GM12874 (cell line): Measurements from ENCODE around the gene FHOD3.
A peak's percentile ranks its signal among the peaks of the same experiment; 100 is the strongest.

ENCODE experiments used
- CTCF ChIP-seq: IDR thresholded peaks from 2 replicates; pipeline ENCODE4 v1.5.1; 2011; ENCODE audit warnings: low read depth, mild to moderate bottlenecking, control low read depth, low read length, moderate library complexity; ENCODE audit not compliant: insufficient read depth

Gene FHOD3

DNA sequence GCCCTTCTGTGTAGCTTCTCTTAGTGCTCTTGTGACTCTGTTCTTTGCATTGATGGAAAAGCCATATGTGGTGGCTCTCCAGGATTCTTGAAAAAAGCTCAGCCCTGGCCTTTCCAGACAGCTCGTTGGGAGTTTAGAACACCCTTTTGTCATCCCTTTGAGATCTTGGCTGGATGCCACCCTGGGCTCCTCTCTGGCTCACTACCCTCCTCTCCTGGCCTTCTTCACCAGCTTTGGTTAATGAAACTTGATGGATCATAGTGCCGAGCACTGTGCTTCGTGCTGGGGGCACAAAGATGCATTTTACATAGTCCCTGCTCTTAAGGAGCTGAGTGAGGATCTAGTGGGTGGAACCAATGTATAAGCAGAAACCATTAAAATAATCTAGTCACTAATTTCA lies 15.6 kb upstream of the FHOD3 start:
- TF ChIP-seq CTCF = no peak

GRCh38 chr18:36283448-36283847 lies 14.1 kb upstream of the FHOD3 start:
- TF ChIP-seq CTCF = no peak

DNA sequence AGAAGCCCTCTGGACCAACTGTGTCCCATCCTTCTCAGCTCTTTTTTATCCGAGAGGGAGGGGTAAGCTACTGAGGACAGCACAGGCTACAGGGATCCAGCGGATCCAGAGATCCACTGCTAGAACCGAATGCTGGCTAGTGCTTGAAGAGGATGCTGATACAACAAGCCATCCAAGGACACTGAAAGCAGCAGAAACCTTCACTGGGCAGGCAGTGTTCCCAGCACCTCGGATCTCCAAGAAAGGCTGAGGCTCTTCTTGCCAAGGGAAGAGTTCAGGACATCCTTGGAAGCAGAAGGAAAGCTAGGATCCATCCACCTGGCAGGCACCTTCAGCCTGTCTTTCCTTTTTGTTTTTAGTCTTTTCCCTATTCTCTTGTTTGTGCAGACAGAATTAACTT lies 13.2 kb upstream of the FHOD3 start:
- no peak for TF ChIP-seq CTCF

DNA sequence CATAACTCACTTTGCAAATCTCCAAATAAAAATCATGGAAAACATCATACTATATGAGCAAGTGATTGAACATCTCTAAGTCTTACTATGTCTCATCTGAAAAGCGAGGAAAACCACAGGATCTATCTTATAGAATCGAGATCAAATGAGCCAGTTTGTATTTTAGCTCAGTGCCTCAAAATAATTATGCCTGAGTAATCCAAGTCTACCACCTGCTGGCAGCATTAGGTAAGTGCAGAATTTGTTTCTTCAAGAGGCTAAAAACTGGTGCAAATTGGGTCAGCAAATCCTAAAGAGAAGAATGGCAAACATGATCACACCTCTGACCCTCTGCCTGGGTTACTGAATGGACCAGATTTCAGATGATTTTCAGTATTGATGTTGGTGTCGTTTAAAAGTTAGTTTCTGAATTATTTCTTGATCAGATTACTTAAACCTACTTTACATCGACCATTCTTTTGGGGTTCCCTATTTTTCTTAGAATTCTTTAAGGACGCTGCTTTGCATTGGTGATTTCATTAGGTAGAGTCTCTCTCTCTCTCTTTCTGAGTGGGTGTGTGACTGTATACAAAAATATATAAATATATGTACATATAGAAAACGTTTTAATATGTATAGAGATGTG lies 12.7 kb upstream of the FHOD3 start:
- TF ChIP-seq CTCF = peak; percentile 68

GRCh38 chr18:36287653-36288052 lies 9.9 kb upstream of the FHOD3 start:
- no peak for TF ChIP-seq CTCF

DNA sequence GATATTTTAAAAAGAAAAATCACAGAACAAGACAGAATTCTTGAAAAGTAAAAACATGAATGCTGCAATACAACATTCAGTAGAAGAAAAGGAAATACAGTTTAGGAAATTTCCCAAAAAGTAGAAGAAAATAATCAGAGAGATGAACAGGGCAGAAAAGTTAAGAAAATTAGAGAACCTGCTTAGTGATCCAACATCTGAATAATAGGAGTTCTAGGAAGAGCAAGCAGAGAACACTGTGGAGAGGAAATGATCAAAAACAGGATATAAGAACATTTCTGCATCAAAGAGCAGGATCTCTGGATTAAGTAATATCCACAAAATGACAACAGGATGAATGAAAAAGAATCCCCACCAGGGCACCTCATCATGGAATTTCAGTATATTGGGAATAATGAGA lies 8.8 kb upstream of the FHOD3 start:
- no peak for TF ChIP-seq CTCF

- no peak for TF ChIP-seq CTCF
Measured at GRCh38 chr18:36294031-36294430, 3.5 kb upstream of the FHOD3 start.

GRCh38 chr18:36295214-36295613 lies 2.3 kb upstream of the FHOD3 start:
- TF ChIP-seq CTCF = no peak
